ENCODE data around the gene COPG2. TPM values are rescaled to one million over a fixed set of nuclear protein-coding genes. Genes with fewer than 3 reads are reported as not detected.

Gene COPG2
- total and polyA plus RNA-seq, 8 donors, result 16.6 to 50.3 (median 44.2) TPM

DNA sequence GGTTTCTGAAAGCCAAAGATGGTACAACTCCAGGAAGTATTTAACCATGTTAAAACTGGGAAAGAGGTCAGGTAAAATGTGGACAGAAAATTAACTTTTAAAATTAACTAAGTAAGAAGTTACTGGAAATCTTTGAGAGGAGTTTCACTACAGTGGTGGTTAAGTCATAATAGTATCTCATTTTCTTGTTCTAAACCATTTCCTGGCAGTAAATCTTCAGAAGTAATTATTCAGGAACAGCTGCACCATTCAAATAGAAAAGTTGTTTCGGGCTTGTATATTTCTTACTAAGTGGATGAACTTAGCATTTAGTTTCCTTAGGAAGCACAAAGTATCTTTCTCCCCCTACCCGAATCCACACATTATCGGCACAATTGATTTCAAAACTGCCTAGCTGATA, 27.1 kb downstream of the COPG2 start:
- intact Hi-C loops (cut with DNase I), result no loop called here

DNA sequence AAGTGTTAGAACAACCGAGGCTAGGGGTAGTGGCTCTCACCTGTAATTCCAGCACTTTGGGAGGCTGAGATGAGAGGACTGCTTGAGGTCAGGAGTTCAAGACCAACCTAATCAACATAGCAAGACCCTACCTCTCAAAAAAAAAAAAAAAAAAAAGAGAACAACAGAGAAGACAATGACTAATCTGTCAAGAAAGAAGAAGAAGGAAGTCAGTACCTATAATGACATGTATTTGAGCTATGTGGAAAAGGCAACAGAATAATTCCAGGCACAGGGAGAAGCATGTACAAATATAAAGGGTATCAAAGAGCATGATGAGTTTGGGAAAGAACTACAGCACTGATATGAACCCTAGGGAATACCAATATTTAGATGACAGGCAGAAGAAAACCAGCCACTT, 27.5 kb downstream of the COPG2 start:
- Histone ChIP-seq H3K27me3 (no peaks in the 10 kb centered on the region), H3K27ac (no peak overlapping the region), H3K36me3 (peaks cover 0 to 4% of the 10 kb centered on the region in 2 donors), H3K9me3 (peaks cover 0 to 3% of the 10 kb centered on the region in 2 donors), H3K4me3 (no peak overlapping the region), H3K4me1 (no peaks in the 10 kb centered on the region)
- intact Hi-C loops (cut with DNase I), result no loop called here
- ATAC-seq (no peak), DNase-seq (no peak)
- TF ChIP-seq, protein P1, sequence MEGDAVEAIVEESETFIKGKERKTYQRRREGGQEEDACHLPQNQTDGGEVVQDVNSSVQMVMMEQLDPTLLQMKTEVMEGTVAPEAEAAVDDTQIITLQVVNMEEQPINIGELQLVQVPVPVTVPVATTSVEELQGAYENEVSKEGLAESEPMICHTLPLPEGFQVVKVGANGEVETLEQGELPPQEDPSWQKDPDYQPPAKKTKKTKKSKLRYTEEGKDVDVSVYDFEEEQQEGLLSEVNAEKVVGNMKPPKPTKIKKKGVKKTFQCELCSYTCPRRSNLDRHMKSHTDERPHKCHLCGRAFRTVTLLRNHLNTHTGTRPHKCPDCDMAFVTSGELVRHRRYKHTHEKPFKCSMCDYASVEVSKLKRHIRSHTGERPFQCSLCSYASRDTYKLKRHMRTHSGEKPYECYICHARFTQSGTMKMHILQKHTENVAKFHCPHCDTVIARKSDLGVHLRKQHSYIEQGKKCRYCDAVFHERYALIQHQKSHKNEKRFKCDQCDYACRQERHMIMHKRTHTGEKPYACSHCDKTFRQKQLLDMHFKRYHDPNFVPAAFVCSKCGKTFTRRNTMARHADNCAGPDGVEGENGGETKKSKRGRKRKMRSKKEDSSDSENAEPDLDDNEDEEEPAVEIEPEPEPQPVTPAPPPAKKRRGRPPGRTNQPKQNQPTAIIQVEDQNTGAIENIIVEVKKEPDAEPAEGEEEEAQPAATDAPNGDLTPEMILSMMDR (IDR thresholded peaks at IDR 0.05), result no peak

More for the DNA sequence above, 27.1 kb downstream of the COPG2 start:
- Histone ChIP-seq H3K4me1 (no peaks in the 10 kb centered on the region), H3K9me3 (peaks cover 0 to 3% of the 10 kb centered on the region in 2 donors), H3K27ac (no peak overlapping the region), H3K4me3 (no peak overlapping the region), H3K36me3 (peaks cover 0 to 4% of the 10 kb centered on the region in 2 donors), H3K27me3 (no peaks in the 10 kb centered on the region)
- ATAC-seq (no peak), DNase-seq (no peak)
- TF ChIP-seq, protein P1 (IDR thresholded peaks at IDR 0.05), result no peak

DNA sequence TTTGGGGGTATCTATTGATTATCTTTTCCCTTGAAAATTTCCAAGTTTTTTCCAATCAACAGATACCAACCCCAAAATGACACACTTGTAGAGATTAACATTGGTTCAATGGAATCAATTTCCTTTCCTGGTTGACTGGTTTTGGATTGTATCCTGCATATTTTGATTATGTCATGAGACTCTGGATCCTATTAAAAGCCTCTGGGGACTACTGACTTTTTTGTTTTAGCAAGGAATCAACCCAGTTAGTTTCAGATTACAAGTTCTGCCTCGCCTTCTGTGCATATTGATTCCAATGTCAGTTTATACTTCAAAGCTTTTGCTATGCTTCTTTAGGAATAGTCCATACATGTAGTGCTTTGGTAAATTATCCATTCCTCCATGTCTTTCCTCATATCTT, 29.2 kb downstream of the COPG2 start:
- TF ChIP-seq, protein P1 (IDR thresholded peaks at IDR 0.05), result no peak
- DNase-seq, result no peak
- Histone ChIP-seq H3K9me3 (peaks cover 0 to 9% of the 10 kb centered on the region in 2 donors), H3K4me3 (no peak overlapping the region), H3K4me1 (no peaks in the 10 kb centered on the region), H3K27ac (no peak overlapping the region), H3K36me3 (peaks cover 0 to 4% of the 10 kb centered on the region in 2 donors), H3K27me3 (no peaks in the 10 kb centered on the region)
- ATAC-seq, result no peak
- intact Hi-C loops (cut with DNase I), result no loop called here

DNA sequence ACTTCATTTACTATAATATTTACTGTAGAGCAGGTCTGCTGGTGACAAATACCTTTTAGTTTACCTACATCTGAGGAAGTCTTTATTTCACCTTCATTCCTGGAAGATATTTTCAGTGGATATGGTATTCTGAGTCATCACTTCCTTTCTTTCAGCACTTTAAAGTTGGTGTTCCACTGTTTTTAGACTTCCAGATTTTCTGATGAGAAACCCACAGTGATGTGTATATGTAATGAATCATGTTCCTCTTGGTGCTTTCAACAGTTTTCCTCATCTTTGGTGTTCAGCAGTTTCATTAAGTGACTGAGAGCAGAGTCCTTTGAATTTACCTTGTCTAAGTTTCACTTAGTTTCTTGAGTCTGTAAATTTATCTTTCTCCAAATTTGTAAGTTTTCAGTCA, 36.4 kb downstream of the COPG2 start:
- no peaks in the 10 kb centered on the region for H3K4me1 ChIP-seq
- H3K4me3 ChIP-seq, result no peak overlapping the region
- DNase-seq (no peak), ATAC-seq (no peak)
- H3K9me3 ChIP-seq, result peaks cover 3 to 38% of the 10 kb centered on the region in 2 donors
- intact Hi-C loops (cut with DNase I), result no loop called here
- no peak overlapping the region for H3K27ac ChIP-seq
- no peaks in the 10 kb centered on the region for H3K36me3 ChIP-seq
- TF ChIP-seq, protein P1 (IDR thresholded peaks at IDR 0.05), result no peak
- H3K27me3 ChIP-seq, result no peaks in the 10 kb centered on the region

DNA sequence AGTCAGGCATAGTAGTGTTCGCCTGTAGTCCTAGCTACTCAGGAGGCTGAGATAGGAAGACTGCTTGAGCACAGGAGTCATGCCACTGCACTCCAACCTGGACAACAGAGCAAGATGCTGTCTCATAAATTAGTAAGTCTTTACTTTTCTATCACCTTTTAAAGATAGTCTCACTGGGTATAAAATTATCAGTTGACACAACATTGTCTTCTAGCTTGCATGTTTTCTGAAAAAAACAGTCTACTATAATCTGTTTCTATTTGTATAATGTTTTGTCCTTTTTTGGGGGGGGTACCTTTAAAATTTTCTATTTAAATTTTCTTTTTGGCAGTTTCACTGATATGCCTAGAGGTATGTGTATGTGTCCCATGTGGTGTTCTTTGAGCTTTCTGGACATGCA, 39.6 kb downstream of the COPG2 start:
- ATAC-seq (no peak), DNase-seq (no peak)
- intact Hi-C loops (cut with DNase I), result no loop called here
- no peak overlapping the region for H3K4me3 ChIP-seq
- H3K4me1 ChIP-seq, result no peaks in the 10 kb centered on the region
- no peak overlapping the region for H3K27ac ChIP-seq
- H3K36me3 ChIP-seq, result no peaks in the 10 kb centered on the region
- H3K27me3 ChIP-seq, result no peaks in the 10 kb centered on the region
- TF ChIP-seq, protein P1 (IDR thresholded peaks at IDR 0.05), result no peak
- H3K9me3 ChIP-seq, result peaks cover 3 to 38% of the 10 kb centered on the region in 2 donors
